ENCODE data around the gene FXYD2.

Gene FXYD2

GRCh38 chr11:117860139-117860538, 35.6 kb upstream of the FXYD2 start:
- Histone ChIP-seq H3K9me3 (no peaks in the 10 kb centered on the region), H3K27me3 (no peaks in the 10 kb centered on the region), H3K36me3 (no peaks in the 10 kb centered on the region), H3K27ac (no peak overlapping the region), H3K4me3 (ENCODE audit: low read depth in 1 of 2, low read length in 1 of 2) (no peak overlapping the region), H3K4me1 (ENCODE audit: control insufficient read depth in 1 of 2, insufficient read depth in 1 of 2, low read depth in 1 of 2, low read length in 1 of 2) (no peaks in the 10 kb centered on the region)
- TF ChIP-seq CTCF (IDR thresholded peaks at IDR 0.05), result no peak

- no peaks in the 10 kb centered on the region for H3K27me3 ChIP-seq
- H3K27ac ChIP-seq, result no peak overlapping the region
- no peaks in the 10 kb centered on the region for H3K9me3 ChIP-seq
- H3K36me3 ChIP-seq, result no peaks in the 10 kb centered on the region
- TF ChIP-seq CTCF (IDR thresholded peaks at IDR 0.05), result no peak
- H3K4me1 ChIP-seq (ENCODE audit: control insufficient read depth in 1 of 2, insufficient read depth in 1 of 2, low read depth in 1 of 2, low read length in 1 of 2), result no peaks in the 10 kb centered on the region
- no peak overlapping the region for H3K4me3 ChIP-seq (ENCODE audit: low read depth in 1 of 2, low read length in 1 of 2)
These were observed 35.1 kb upstream of the FXYD2 start for GRCh38 chr11:117859488-117860112.

GRCh38 chr11:117859061-117859460, 34.5 kb upstream of the FXYD2 start:
- Histone ChIP-seq H3K36me3 (no peaks in the 10 kb centered on the region), H3K9me3 (no peaks in the 10 kb centered on the region), H3K4me3 (ENCODE audit: low read depth in 1 of 2, low read length in 1 of 2) (no peak overlapping the region), H3K4me1 (ENCODE audit: control insufficient read depth in 1 of 2, insufficient read depth in 1 of 2, low read depth in 1 of 2, low read length in 1 of 2) (no peaks in the 10 kb centered on the region), H3K27me3 (no peaks in the 10 kb centered on the region), H3K27ac (no peak overlapping the region)
- no peak for TF ChIP-seq CTCF (IDR thresholded peaks at IDR 0.05)

GRCh38 chr11:117857734-117858414, 33.3 kb upstream of the FXYD2 start:
- Histone ChIP-seq H3K4me1 (ENCODE audit: control insufficient read depth in 1 of 2, insufficient read depth in 1 of 2, low read depth in 1 of 2, low read length in 1 of 2) (no peaks in the 10 kb centered on the region), H3K27me3 (no peaks in the 10 kb centered on the region), H3K36me3 (no peaks in the 10 kb centered on the region), H3K4me3 (ENCODE audit: low read depth in 1 of 2, low read length in 1 of 2) (no peak overlapping the region), H3K9me3 (no peaks in the 10 kb centered on the region), H3K27ac (no peak overlapping the region)
- TF ChIP-seq CTCF (IDR thresholded peaks at IDR 0.05), result no peak

GRCh38 chr11:117855912-117856651, 31.5 kb upstream of the FXYD2 start:
- TF ChIP-seq CTCF (IDR thresholded peaks at IDR 0.05), result no peak
- Histone ChIP-seq H3K9me3 (no peaks in the 10 kb centered on the region), H3K27ac (no peak overlapping the region), H3K4me3 (ENCODE audit: low read depth in 1 of 2, low read length in 1 of 2) (no peak overlapping the region), H3K4me1 (ENCODE audit: control insufficient read depth in 1 of 2, insufficient read depth in 1 of 2, low read depth in 1 of 2, low read length in 1 of 2) (no peaks in the 10 kb centered on the region), H3K36me3 (no peaks in the 10 kb centered on the region), H3K27me3 (no peaks in the 10 kb centered on the region)

Data from neutrophil (primary cell).